DND-41 (cell line): ENCODE results near the gene SAMSN1.

Source experiments
- EZH2 ChIP-seq: IDR thresholded peaks from 3 replicates; pipeline ENCODE4 v1.6.1; 2012; ENCODE audit warnings: borderline replicate concordance, low read depth, mild to moderate bottlenecking, moderate library complexity, low read length, inconsistent platforms; ENCODE audit not compliant: severe bottlenecking
- TF ChIP-seq, protein P1 (sequence below): IDR thresholded peaks from 2 replicates; pipeline ENCODE4 v1.5.1; 2012; ENCODE audit warnings: borderline replicate concordance, low read length, moderate library complexity, mild to moderate bottlenecking; ENCODE audit not compliant: poor library complexity, severe bottlenecking; ENCODE audit errors: extremely low read depth

DNA sequence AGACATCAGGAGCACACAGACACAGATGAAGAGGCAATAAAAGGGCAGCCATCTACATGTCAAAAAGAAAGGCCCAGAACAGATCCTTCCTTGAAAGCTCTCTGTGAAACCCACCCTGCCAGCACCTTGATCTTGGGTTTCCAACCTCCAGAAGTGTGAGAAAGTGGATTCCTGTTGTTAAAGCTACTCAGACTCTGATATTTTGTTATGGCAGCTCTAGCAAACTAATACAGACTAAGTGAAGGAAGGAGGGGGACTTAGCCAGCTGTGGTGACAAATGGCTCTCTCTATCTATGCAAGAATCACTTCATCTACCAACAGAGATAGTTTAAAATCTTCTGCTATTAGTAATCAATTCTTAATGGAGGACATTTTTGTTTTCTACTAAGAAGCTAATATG, 10.4 kb downstream of the SAMSN1 start:
- TF ChIP-seq, protein P1, sequence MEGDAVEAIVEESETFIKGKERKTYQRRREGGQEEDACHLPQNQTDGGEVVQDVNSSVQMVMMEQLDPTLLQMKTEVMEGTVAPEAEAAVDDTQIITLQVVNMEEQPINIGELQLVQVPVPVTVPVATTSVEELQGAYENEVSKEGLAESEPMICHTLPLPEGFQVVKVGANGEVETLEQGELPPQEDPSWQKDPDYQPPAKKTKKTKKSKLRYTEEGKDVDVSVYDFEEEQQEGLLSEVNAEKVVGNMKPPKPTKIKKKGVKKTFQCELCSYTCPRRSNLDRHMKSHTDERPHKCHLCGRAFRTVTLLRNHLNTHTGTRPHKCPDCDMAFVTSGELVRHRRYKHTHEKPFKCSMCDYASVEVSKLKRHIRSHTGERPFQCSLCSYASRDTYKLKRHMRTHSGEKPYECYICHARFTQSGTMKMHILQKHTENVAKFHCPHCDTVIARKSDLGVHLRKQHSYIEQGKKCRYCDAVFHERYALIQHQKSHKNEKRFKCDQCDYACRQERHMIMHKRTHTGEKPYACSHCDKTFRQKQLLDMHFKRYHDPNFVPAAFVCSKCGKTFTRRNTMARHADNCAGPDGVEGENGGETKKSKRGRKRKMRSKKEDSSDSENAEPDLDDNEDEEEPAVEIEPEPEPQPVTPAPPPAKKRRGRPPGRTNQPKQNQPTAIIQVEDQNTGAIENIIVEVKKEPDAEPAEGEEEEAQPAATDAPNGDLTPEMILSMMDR, result no peak
- no peak for TF ChIP-seq EZH2
